GM21360 (cell line): ENCODE measurements around the gene ZNF618.
"Not testable (repeated sequence)": the region's sequence is repeated elsewhere in the genome, so short reads cannot be mapped to it uniquely, and the experiment has no call there.

ENCODE experiments used
- ATAC-seq: cut with Tn5 transposase; IDR thresholded peaks from one replicate; pipeline ENCODE4 v1.9.1; 2021; ENCODE audit warnings: mild to moderate bottlenecking, moderate library complexity; ENCODE audit not compliant: unreplicated experiment

The ZNF618 gene

DNA sequence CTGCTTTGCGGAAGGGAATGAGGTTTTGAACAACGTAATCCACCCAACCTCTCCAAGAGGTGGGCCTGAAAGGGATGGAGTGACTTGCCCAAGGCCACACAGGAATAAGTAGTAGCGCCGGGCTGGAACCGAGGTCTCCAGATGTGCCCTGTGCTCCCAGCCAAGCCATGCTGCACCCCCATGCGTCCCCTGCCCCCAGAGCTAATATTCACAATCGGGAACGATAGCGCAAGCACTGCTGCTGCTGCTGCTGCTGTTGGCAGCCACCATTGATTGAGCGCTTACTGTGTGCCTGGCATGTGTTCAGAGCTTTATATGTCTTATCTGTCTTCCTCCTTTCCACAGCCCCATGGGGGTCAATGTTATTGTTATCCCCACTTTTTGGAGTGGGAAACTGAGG lies 158.1 kb downstream of the ZNF618 start:
- no peak for ATAC-seq

DNA sequence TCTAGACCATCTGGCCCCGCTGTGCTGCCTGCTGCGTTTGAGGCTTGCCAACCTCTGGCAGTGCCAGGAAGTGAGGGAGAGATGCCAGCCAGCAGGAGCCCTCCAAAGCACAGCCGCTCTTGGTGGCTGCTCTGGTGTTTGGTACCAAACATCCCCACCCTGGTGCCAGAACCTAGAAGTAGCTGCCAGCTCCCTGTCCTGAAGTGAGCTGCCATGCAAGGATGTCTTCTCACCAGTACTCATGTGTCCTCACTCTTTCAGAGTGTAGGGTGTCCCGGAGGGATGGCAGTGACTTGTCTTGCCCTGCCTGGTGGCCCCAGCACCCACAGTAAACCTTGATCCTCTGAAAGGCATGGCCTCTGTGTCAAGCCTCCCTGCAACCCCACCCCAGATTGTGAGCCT lies 158.6 kb downstream of the ZNF618 start:
- ATAC-seq = no peak

DNA sequence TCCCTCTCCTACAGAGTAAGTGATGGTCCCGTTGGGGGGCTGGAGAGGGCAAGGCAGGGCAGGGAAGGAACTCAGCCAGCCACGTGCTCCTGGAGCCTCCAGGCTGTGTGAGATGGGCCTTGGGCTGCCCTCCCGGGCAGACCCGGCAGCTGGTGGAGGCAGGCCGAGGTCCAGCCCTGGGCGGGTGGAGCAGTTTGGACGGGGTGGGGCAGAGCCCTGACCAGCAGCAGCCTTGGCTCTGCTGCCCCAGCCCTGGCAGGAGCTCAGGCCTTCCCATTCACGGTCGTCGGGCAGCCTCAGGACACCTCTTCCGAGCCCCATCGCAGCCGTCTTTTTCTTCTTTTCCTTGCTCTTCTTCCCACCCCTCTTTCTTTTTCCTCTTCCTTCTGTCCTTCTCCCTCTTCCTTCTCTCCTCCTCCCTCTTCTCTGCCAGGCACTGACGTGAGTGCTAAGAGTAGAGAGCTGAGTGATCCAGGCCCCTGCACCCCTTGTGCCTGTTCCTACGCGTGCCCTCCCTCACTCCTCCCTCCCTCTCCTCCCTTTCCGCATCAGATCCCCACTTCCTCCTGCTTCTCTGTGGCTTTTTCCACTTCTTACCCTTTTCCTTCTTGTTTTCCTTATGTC lies 159.2 kb downstream of the ZNF618 start:
- ATAC-seq = no peak

DNA sequence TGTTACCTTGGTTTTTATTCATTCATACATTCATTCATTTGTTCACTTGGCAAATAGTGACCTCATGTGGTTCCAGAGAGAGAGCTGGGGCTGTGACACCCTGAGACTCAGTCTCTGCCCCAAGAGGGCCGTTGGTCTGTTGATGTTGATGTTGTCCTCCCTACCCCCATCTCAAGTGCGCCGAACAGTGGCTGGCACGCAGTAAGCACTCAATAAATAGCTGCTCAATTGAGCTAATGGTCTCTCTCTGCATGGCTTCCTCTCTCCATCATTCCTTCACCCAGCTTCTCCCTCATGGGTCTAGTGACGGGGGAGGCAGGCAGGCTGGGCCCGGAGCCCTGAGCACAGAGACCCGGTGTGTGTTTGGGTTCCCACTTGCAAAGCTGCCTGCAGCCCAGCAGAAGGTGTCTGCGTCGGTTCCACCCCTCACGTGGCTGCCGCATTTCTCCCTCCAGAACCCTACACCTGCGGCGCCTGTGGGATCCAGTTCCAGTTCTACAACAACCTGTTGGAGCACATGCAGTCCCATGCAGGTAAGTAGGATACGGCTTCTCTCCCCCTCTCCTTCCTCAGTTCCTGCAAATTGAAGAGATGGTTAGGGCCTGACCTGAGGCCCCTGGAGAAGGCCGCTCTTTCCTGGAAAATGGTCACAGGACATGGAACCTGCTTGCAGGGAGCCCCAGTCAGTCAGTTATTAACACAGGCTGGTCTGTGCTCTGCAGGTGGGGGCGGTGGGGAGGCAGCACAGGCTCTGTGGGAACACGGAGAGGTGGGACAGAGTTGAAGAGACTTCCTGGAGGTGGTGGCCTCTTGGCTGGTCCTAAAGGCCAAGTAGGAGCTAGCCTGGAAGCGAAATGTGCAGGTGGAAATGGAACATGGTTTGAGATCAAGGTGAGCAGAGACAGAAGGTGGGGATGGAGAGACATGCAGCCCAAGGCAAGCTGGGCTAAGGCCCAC lies 160.0 kb downstream of the ZNF618 start:
- ATAC-seq = no peak

DNA sequence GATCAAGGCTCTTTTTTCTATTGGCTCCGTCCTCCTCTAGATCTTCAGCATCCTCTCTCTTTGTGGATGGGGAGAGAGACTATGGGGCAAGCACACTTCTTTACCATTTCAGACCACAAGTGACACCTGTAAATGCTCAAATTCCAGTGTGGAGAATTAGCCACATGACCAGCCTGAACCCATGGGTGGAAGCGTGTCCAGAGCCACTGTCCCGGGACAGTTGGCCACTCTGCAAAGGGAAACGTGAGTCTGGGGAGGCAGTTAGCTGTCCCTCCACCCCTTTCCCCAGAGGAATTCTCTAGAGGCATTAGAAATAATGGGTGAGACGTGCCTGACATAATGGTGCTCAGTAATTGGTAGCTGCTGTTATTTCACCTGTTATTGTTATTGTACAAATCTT lies 161.1 kb downstream of the ZNF618 start:
- ATAC-seq = no peak

DNA sequence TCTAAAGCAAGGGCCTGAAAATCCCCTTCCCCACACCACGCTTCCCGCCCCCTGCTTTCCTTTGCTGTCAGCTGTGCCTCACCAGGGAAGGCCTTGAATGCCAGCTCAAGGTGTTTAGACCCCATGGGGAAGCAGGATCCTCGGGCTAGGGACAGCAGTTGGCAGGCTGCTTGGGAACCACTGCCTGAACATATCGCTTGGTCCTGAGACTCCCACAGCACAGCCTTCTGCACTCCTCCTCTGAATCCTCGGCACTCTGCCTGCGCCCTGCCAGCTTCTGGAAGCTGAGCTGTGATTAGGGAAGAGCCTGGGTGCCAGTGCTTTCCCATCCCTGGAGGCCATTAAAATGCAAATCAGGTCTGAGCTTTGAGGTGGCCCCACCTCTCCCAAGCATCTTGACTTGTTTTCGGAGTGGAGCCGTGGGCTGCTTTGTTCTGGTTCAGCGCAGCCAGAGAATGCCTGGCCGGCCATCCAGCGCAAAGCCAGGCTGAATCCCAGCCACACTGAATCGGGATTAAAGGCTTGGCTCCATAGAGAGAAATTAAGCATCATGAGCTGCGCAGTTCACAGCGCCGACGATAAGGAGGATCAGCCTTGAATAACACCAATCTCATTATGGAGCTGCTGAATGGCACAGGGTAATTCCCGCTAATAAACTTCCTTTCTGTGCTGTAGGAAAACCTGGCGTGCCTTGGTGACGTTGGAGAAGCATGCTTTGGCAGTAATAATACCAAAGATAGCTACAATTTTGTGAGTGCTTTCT lies 162.0 kb downstream of the ZNF618 start:
- no peak for ATAC-seq

DNA sequence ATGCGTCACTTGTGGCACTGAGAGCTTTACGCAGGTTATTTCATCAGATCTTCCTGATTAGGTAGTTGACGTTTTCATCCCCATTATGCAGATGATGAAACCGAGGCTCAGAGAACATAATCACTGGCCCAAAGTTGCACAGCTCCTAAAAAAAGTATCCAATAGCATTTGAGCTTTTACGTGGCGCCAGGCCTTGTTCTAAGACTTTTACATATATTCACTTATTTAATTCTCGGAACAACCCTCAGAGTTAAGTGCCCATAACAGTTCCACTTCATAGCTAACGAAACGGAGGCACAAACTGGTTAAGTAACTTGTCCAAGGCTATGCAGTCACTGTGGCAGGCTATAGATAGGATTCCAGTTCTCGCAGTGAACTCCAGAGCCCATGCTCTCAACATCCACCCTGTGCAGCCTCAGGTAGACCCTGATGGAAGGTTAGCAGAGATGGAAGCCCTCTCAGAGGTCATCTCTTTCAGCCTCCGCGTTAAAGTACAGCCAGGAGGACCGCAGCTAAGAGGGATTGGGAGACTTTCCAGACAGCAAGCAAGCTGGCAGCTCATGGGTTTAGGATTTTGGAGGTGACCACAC lies 162.7 kb downstream of the ZNF618 start:
- ATAC-seq = no peak

DNA sequence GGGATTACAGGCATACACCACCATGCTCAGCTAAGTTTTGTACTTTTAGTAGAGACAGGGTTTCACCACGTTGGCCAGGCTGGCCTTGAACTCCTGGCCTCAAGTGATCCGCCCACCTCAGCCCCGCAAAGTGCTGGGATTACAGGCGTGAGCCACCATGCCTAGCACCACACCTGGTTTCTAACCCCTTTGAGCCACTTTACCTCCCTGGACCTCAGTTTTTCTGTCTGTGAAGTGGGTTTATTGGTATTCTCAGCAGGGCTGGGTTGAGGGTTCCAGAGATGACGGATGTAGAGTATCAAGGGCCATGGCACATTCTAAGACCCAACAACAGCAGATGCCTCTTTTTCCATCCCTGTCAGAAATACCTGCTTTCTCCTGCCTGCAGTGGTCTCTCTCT lies 163.4 kb downstream of the ZNF618 start:
- no peak for ATAC-seq

DNA sequence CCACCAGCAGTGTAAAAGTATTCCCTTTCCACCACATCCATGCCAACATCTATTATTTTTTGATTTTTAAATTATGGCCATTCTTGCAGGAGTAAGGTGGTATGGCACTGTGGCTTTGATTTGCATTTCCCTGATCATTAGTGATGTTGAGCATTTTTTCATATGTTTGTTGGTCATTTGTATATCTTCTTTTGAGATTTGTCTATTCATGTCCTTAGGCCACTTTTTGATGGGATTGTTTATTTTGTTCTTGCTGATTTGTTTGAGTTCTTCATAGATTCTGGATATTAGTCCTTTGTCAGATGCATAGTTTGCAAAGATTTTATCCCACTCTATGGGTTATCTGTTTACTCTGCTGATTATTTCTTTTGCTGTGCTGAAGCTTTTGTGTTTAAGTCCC lies 167.6 kb downstream of the ZNF618 start:
- not testable (repeated sequence) for ATAC-seq

DNA sequence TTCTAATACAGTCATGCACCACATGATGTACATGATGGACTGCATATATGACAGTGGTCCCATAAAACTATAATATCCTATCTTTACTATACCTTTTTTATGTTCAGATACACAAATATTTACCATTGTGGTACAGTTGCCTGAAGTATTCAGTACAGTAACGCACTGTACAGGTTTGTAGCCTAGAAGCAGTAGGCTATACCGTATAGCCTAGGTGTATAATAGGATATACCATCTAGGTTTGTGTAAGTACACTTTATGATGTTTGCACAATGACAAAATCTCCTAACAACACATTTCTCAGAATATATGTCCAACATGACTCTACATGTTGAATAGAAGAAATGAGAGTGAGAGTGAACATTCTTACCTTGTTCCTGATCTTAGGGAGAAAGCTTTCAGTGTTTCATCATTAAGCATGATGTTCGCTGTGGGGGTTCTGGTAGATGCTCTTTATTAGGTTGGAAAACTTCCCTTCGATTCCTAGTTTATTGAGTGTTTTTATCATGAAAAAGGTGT lies 170.2 kb downstream of the ZNF618 start:
- ATAC-seq = no peak

DNA sequence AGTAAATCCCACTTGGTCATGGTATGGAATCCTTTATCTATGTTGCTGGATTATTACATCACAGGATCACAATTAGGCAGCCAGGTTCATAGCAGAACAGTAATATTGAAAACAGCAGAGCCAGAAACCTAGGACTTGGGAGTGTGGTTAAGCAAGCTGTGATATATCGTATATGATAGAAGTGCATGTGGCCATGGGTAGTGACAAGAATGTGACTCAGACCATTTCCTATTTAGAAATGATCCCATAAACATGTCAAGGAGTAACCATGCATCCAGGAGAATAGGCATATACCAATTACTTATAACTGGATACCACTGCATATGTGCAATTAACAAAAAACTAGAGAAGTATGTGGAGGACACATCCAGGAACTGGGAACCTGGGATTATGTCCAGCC lies 170.8 kb downstream of the ZNF618 start:
- no peak for ATAC-seq

DNA sequence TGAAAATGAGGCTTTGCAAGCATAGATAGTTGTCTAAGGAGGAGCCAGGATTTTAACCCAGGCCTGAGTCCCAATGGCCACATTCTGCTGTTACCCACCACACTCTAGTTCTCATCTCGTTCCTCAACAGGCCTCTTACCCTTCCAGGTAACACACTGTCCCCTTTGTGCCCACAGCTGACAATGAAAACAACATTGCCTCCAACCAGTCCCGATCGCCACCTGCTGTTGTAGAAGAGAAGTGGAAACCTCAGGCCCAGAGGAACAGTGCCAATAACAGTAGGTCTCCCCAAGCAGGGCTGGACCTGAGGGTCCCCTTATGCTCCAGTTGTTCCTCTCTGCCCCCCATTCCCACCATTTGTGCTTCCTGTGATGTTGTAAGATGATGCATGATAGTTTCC lies 171.6 kb downstream of the ZNF618 start:
- ATAC-seq = no peak

DNA sequence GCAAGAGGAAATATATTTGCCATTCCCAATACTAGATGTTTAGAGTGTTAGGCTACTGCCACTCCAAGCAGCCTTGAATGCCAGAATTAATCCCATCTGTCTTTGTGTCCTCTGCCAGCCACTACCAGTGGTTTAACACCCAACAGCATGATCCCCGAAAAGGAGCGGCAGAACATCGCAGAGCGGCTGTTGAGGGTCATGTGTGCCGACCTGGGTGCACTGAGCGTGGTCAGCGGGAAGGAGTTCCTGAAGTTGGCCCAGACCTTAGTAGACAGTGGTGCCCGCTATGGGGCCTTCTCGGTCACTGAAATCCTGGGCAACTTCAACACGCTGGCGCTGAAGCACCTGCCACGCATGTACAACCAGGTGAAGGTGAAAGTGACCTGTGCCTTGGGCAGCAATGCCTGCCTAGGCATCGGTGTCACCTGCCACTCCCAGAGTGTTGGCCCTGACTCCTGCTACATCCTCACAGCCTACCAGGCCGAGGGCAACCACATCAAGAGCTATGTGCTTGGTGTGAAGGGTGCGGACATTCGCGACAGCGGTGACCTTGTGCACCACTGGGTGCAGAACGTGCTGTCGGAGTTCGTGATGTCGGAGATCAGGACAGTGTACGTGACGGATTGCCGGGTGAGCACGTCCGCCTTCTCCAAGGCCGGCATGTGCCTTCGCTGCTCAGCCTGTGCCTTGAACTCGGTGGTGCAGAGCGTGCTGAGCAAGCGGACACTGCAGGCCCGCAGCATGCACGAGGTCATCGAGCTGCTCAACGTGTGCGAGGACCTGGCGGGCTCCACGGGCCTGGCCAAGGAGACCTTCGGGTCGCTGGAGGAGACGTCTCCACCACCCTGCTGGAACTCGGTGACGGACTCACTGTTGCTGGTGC lies 172.7 kb downstream of the ZNF618 start:
- ATAC-seq = no peak

DNA sequence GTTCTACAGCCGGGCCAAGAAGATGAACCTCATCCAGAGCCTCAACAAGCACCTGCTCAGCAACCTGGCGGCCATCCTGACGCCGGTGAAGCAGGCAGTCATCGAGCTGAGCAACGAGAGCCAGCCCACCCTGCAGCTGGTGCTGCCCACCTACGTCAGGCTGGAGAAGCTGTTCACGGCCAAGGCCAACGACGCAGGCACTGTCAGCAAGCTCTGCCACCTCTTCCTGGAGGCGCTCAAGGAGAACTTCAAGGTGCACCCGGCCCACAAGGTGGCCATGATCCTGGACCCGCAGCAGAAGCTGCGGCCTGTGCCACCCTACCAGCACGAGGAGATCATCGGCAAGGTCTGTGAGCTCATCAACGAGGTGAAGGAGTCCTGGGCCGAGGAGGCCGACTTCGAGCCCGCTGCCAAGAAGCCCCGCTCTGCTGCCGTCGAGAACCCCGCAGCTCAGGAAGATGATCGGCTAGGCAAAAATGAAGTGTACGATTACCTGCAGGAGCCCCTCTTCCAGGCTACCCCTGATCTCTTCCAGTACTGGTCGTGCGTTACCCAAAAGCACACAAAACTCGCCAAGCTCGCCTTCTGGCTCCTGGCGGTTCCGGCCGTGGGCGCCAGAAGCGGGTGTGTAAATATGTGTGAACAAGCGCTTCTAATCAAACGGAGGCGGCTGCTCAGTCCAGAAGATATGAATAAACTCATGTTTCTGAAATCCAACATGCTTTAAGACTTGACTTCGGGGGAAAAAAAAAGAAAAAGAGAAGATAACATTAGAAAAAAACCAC lies 173.5 kb downstream of the ZNF618 start:
- no peak for ATAC-seq

DNA sequence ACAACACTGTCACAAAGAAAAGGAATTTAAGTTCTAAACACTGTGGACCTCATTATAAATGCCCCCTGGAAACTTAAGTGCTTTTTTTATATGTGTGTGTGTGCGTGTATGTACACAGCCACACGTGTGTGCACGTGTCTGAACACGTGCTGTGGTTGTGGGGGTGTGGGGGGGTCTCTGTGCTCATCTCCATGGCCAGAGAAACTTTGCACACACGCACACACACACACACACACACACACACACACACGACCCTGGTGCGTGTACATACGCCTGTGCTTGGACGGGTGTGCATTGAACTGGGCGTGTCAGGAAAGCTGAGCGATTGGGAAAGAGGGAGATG lies 174.1 kb downstream of the ZNF618 start:
- ATAC-seq = no peak

DNA sequence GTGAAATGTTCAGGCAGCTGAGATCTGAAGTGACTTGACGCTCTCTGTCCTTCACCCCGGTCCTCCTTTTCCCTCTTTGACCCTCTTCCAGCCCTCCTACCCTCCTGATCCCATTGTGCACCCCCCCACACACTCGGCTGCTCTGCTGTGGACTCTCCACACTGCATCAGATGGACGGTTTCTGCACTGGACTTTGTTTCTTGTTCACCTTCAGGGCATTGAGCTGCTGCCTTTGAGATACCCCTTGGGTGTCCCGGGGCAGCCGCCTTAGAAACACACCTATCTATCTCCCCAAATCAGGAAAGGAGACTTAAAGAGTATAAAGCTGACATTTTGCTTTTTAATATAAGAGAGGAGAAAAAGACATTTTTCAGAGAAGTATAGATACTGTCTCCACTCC lies 174.5 kb downstream of the ZNF618 start:
- no peak for ATAC-seq

DNA sequence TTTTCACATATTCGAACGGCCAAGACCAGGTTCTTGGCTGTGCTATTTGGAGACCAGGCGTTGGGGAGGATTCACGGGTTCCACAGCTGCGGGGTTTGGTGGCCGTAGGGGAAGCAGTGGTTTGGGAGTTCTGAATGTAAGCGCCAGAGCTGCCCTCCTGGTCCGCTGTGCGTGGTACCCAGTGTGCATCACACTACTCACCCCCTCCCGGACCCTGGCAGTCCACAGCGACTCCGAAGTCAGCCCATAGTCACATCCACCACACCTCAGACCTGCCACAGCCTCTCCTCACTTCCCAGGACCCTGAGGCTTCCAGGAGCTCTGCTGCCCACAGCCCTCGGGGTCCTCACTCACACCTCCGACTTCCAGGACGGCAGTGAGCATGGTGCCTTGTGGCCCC lies 175.2 kb downstream of the ZNF618 start:
- no peak for ATAC-seq

DNA sequence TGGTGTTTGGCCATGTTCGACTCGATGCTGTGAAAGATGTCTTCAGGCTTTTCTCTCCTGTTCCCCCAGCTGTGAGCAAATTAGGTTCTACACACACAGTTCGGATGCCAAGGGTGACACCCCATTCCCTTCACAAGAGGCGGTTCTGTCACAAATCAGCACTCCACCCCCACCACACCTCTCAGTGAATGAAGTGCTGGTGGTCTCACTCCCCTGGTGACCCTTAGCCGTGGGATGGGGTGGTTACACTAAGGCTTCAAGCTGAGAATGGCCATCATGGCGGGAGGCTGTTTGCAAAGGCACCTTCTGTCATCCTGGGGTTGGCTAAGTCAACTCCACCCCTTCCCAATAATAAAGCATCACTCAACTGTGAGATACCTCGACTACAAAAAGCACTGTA lies 175.6 kb downstream of the ZNF618 start:
- ATAC-seq = no peak

DNA sequence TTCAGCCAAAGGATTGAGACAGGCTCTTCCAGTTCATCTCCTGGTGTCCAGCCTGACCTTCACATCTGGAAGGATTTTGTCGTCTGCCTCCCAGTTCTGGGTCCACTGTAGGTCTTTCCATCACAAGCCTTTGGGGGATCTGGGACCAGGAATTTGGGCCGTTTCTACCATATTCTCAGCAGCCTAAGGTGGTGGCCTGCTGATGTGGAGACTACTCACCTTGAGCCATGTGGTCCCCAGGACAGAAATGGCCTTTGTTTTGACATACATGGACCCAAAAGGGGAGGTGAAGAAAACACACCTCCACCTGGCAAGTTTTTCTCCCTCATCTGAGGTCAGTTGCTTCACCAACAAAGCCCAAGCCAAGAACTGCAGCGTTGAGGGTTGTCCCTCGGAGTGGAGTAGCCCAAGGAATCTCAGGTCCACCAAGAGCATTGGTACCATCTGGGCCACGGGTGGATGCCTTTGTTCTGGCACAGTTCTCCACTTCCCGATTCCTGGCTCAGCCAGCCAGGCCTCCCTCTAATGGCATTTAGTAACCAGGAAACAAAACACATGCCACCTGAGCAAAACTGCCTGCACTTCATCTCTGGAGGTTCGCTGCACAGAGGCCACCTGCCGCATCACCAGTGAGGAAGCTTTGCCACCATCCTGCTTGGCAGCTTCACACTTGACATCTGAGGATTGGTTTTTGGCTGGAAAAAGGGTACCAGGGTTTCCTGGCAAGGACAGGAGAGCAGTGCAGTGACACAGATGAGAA lies 177.3 kb downstream of the ZNF618 start:
- ATAC-seq = no peak
